Measurements from ENCODE around the gene SMIM35. TPM values are rescaled to one million over a fixed set of nuclear protein-coding genes. Genes with fewer than 3 reads are reported as not detected.

Gene SMIM35
- total RNA-seq, 1 experiment from 2014 or later = not detected

DNA sequence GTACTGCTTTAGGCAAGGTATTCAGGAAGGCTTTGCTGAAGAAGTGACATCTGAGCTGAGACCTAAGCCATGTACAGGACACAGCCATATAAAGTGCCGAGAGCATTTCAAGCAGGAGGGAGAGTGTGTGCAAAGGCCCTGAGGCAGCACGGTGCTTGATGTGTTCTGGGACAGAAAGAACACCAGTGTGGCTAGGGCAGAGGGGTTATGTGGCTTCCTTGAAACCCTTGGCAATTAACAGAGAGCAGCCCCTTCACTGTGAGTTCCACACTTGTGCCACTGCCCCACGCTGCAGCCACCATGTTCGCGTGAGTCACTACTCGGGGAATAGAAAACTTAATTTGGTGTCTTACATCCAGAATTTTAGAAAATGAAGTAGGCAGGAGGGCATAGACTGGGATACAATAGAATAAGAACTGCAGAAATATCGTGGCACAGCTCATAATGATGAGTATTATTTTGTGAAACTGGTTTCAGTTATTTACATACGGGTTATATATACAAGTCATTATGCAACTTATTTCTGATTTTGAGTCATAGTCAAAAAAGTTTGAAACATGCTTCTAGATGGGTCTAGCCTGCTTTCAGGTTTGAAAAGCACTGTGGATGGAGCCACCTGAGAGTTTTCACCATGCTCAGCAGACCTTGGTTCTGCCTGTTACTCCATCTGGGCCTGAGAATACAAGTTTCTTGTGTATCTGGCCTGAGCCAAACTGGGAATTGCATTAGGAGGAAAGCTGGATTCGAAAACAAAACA lies 88.8 kb downstream of the SMIM35 start:
- Mint-ChIP-seq H3K36me3 (no peaks in the 10 kb centered on the region), H3K27me3 (ENCODE audit: low read depth) (no peaks in the 10 kb centered on the region), H3K4me3 (no peak overlapping the region), H3K4me1 (peaks cover 14% of the 10 kb centered on the region), H3K27ac (no peak overlapping the region), H3K9me3 (no peaks in the 10 kb centered on the region)
- no peak for TF ChIP-seq FOXJ3 (CRISPR knock-in tag; IDR thresholded peaks at IDR 0.05; ENCODE audit: borderline replicate concordance)
- TF ChIP-seq, protein P1, sequence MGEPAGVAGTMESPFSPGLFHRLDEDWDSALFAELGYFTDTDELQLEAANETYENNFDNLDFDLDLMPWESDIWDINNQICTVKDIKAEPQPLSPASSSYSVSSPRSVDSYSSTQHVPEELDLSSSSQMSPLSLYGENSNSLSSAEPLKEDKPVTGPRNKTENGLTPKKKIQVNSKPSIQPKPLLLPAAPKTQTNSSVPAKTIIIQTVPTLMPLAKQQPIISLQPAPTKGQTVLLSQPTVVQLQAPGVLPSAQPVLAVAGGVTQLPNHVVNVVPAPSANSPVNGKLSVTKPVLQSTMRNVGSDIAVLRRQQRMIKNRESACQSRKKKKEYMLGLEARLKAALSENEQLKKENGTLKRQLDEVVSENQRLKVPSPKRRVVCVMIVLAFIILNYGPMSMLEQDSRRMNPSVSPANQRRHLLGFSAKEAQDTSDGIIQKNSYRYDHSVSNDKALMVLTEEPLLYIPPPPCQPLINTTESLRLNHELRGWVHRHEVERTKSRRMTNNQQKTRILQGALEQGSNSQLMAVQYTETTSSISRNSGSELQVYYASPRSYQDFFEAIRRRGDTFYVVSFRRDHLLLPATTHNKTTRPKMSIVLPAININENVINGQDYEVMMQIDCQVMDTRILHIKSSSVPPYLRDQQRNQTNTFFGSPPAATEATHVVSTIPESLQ (CRISPR knock-in tag; IDR thresholded peaks at IDR 0.05) = no peak
- no peak for TF ChIP-seq GRHL2 (CRISPR knock-in tag; IDR thresholded peaks at IDR 0.05; ENCODE audit: insufficient replicate concordance, severe bottlenecking)
- no peak for TF ChIP-seq ZNF416 (CRISPR knock-in tag; IDR thresholded peaks at IDR 0.05)
- no peak for TF ChIP-seq TCF7 (CRISPR knock-in tag; IDR thresholded peaks at IDR 0.05; ENCODE audit: low read depth)
- TF ChIP-seq ZNF263 (CRISPR knock-in tag; IDR thresholded peaks at IDR 0.05; ENCODE audit: low read depth) = no peak
- no peak for TF ChIP-seq NFYB (CRISPR knock-in tag; conservative IDR thresholded peaks at IDR 0.05; ENCODE audit: low read depth)
- no peak for TF ChIP-seq NR3C1 (CRISPR knock-in tag; conservative IDR thresholded peaks at IDR 0.05; ENCODE audit: low read depth)
- no peak for TF ChIP-seq ZNF138 (CRISPR knock-in tag; conservative IDR thresholded peaks at IDR 0.05)
- TF ChIP-seq, protein P2, sequence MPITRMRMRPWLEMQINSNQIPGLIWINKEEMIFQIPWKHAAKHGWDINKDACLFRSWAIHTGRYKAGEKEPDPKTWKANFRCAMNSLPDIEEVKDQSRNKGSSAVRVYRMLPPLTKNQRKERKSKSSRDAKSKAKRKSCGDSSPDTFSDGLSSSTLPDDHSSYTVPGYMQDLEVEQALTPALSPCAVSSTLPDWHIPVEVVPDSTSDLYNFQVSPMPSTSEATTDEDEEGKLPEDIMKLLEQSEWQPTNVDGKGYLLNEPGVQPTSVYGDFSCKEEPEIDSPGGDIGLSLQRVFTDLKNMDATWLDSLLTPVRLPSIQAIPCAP (CRISPR knock-in tag; IDR thresholded peaks at IDR 0.05) = no peak
- TF ChIP-seq FOXK1 (CRISPR knock-in tag; IDR thresholded peaks at IDR 0.05) = no peak
- no peak for TF ChIP-seq JUN (CRISPR knock-in tag; IDR thresholded peaks at IDR 0.05)
- no peak for TF ChIP-seq PRRX2 (CRISPR knock-in tag; IDR thresholded peaks at IDR 0.05)
- TF ChIP-seq TEAD4 (CRISPR knock-in tag; IDR thresholded peaks at IDR 0.05) = no peak
- TF ChIP-seq, protein P3, sequence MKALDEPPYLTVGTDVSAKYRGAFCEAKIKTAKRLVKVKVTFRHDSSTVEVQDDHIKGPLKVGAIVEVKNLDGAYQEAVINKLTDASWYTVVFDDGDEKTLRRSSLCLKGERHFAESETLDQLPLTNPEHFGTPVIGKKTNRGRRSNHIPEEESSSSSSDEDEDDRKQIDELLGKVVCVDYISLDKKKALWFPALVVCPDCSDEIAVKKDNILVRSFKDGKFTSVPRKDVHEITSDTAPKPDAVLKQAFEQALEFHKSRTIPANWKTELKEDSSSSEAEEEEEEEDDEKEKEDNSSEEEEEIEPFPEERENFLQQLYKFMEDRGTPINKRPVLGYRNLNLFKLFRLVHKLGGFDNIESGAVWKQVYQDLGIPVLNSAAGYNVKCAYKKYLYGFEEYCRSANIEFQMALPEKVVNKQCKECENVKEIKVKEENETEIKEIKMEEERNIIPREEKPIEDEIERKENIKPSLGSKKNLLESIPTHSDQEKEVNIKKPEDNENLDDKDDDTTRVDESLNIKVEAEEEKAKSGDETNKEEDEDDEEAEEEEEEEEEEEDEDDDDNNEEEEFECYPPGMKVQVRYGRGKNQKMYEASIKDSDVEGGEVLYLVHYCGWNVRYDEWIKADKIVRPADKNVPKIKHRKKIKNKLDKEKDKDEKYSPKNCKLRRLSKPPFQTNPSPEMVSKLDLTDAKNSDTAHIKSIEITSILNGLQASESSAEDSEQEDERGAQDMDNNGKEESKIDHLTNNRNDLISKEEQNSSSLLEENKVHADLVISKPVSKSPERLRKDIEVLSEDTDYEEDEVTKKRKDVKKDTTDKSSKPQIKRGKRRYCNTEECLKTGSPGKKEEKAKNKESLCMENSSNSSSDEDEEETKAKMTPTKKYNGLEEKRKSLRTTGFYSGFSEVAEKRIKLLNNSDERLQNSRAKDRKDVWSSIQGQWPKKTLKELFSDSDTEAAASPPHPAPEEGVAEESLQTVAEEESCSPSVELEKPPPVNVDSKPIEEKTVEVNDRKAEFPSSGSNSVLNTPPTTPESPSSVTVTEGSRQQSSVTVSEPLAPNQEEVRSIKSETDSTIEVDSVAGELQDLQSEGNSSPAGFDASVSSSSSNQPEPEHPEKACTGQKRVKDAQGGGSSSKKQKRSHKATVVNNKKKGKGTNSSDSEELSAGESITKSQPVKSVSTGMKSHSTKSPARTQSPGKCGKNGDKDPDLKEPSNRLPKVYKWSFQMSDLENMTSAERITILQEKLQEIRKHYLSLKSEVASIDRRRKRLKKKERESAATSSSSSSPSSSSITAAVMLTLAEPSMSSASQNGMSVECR (CRISPR knock-in tag; IDR thresholded peaks at IDR 0.05; ENCODE audit: borderline replicate concordance) = no peak
- ChIA-PET CTCF (no interaction called here), POLR2A (no interaction called here)
- ATAC-seq (no peak), DNase-seq (ENCODE audit: low spot score) (no peak)

DNA sequence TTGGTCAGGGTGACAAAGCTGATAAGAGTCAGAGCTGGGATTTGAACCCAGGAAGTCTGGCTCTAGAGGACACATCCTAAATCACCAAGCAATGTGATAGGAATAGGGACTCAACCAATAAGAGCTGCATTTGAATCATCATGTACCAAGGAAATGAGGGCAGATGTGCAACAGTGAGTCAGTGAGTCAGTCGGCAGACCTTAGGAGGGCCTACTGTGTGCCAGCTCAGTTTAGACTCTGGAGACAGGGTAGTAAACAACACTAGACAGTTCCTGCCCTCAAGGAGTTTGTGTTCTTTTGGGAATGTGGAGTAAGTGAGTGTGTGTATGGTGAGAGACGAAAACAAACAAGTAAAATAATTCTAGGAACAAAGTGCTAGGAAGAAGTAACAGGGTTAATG lies 89.4 kb downstream of the SMIM35 start:
- ATAC-seq = no peak
- Mint-ChIP-seq H3K27ac (no peak overlapping the region), H3K9me3 (no peaks in the 10 kb centered on the region), H3K4me3 (no peak overlapping the region), H3K36me3 (no peaks in the 10 kb centered on the region), H3K27me3 (ENCODE audit: low read depth) (no peaks in the 10 kb centered on the region), H3K4me1 (peaks cover 8% of the 10 kb centered on the region)
- no peak for TF ChIP-seq HMGA2 (CRISPR knock-in tag; IDR thresholded peaks at IDR 0.05)
- TF ChIP-seq, protein P4, sequence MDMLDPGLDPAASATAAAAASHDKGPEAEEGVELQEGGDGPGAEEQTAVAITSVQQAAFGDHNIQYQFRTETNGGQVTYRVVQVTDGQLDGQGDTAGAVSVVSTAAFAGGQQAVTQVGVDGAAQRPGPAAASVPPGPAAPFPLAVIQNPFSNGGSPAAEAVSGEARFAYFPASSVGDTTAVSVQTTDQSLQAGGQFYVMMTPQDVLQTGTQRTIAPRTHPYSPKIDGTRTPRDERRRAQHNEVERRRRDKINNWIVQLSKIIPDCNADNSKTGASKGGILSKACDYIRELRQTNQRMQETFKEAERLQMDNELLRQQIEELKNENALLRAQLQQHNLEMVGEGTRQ (CRISPR knock-in tag; IDR thresholded peaks at IDR 0.05) = no peak
- TF ChIP-seq TCF7 (CRISPR knock-in tag; IDR thresholded peaks at IDR 0.05; ENCODE audit: low read depth) = no peak
- TF ChIP-seq GRHL2 (CRISPR knock-in tag; IDR thresholded peaks at IDR 0.05; ENCODE audit: insufficient replicate concordance, severe bottlenecking) = no peak
- TF ChIP-seq FOXP1 (CRISPR knock-in tag; IDR thresholded peaks at IDR 0.05; ENCODE audit: borderline replicate concordance) = no peak
- ChIA-PET POLR2A (no interaction called here), CTCF (interaction anchor here (1.1 to 1.4 kb wide), 2 partner anchors 11 to 51 kb away, joined by 3 to 4 read pairs; partner anchors contain the start of gene IL10RA)
- no peak for DNase-seq (ENCODE audit: low spot score)
